Smooth muscle cell (in vitro differentiated cells): Measurements from ENCODE around the gene SLC6A2. TPM values are rescaled to one million over a fixed set of nuclear protein-coding genes. Genes with fewer than 3 reads are reported as not detected.

Source experiments
- DNase-seq: peaks from one replicate; lab custom pipeline; 2025; ENCODE audit not compliant: unreplicated experiment; lab: John Stamatoyannopoulos, UW
- H2AFZ ChIP-seq: fragments of 200-600 bp; sonication (generic); 2 replicates; pipeline ENCODE4 v1.6.0; 2016; ENCODE audit warnings: antibody characterized with exemption, low read depth, mild to moderate bottlenecking
- H3F3A ChIP-seq: fragments of 200-600 bp; sonication (generic); 2 replicates; pipeline ENCODE4 v1.6.0; 2017; ENCODE audit warnings: antibody characterized with exemption, low read depth
- H3K27ac ChIP-seq: fragments of 200-600 bp; sonication (generic); 2 replicates; pipeline ENCODE4 v1.5.1; 2016; ENCODE audit warnings: low read depth, mild to moderate bottlenecking
- H3K27me3 ChIP-seq: fragments of 200-600 bp; sonication (generic); 2 replicates; pipeline ENCODE4 v1.6.1; 2016; ENCODE audit warnings: low read depth, mild to moderate bottlenecking
- H3K36me3 ChIP-seq: fragments of 200-600 bp; sonication (generic); 2 replicates; pipeline ENCODE4 v1.5.1; 2016; ENCODE audit warnings: low read depth
- H3K4me1 ChIP-seq: fragments of 200-600 bp; sonication (generic); 2 replicates; pipeline ENCODE4 v1.5.1; 2016; ENCODE audit warnings: low read depth
- H3K4me2 ChIP-seq: fragments of 200-600 bp; sonication (generic); 2 replicates; pipeline ENCODE4 v1.6.0; 2016; ENCODE audit warnings: mild to moderate bottlenecking
- H3K4me3 ChIP-seq: fragments of 200-600 bp; sonication (generic); 2 replicates; pipeline ENCODE4 v1.5.1; 2016; ENCODE audit warnings: mild to moderate bottlenecking
- H3K79me2 ChIP-seq: fragments of 200-600 bp; sonication (generic); 2 replicates; pipeline ENCODE4 v1.6.0; 2016; ENCODE audit warnings: low read depth, mild to moderate bottlenecking
- H3K9ac ChIP-seq: fragments of 200-600 bp; sonication (generic); 2 replicates; pipeline ENCODE4 v1.6.0; 2016; ENCODE audit warnings: low read depth
- H3K9me3 ChIP-seq: fragments of 200-600 bp; sonication (generic); replicated peaks from 2 replicates; pipeline ENCODE4 v1.5.1; 2016; ENCODE audit warnings: low read depth
- H4K20me1 ChIP-seq: fragments of 200-600 bp; sonication (generic); 2 replicates; pipeline ENCODE4 v1.6.0; 2016; ENCODE audit warnings: low read depth
- CTCF ChIP-seq: fragments of 200-600 bp; sonication (generic); IDR thresholded peaks from 2 replicates; pipeline ENCODE4 v1.5.1; 2017; ENCODE audit warnings: borderline replicate concordance, mild to moderate bottlenecking, antibody characterized with exemption; ENCODE audit not compliant: insufficient read depth, poor library complexity, severe bottlenecking
- WGBS: methylation state at CpG from one replicate; pipeline ENCODE4 v1.1.7; 2016; ENCODE audit warnings: low lambda C conversion rate; 5-methylcytosine and 5-hydroxymethylcytosine counted together
- polyA plus RNA-seq: library from polyadenylated mRNA; unstranded; fragments of >200 nt; fragmentation: Nextera tagmentation; extraction: Ambion mirVana; gene quantifications from 2 replicates; pipeline ENCODE4 v1.2.1, GENCODE V29; 2016
- total RNA-seq: library from RNA; depleted of rRNA; stranded (reverse); fragments of >200 nt; gene quantifications from 2 replicates; pipeline ENCODE4 v1.2.3, GENCODE V29; 2014

SLC6A2 gene
- total and polyA plus RNA-seq, 2 experiments from 2014 or later = 0.22 to 0.33 TPM

GRCh38 chr16:55697867-55698266 is 42.1 kb downstream of the SLC6A2 start:
- Histone ChIP-seq H3K4me2 (no peak overlapping the region), H3K4me3 (no peak overlapping the region), H3K27ac (no peak overlapping the region), H3F3A (no peaks in the 10 kb centered on the region), H3K79me2 (no peaks in the 10 kb centered on the region), H2AFZ (no peak overlapping the region), H3K9ac (no peak overlapping the region), H3K27me3 (no peaks in the 10 kb centered on the region), H3K36me3 (no peaks in the 10 kb centered on the region), H3K4me1 (no peaks in the 10 kb centered on the region), H3K9me3 (no peaks in the 10 kb centered on the region), H4K20me1 (no peaks in the 10 kb centered on the region)
- no peak for DNase-seq
- TF ChIP-seq CTCF = no peak
- 69% methylated on average over 7 of the region's 7 CpGs for WGBS

- Histone ChIP-seq H3K79me2 (no peaks in the 10 kb centered on the region), H3K4me2 (no peak overlapping the region), H3K27me3 (no peaks in the 10 kb centered on the region), H3K36me3 (no peaks in the 10 kb centered on the region), H4K20me1 (no peaks in the 10 kb centered on the region), H3K27ac (no peak overlapping the region), H3K4me1 (no peaks in the 10 kb centered on the region), H3F3A (no peaks in the 10 kb centered on the region), H3K4me3 (no peak overlapping the region), H3K9me3 (no peaks in the 10 kb centered on the region), H2AFZ (no peak overlapping the region), H3K9ac (no peak overlapping the region)
- no peak for DNase-seq
- WGBS = 88% methylated on average over 6 of the region's 6 CpGs
- no peak for TF ChIP-seq CTCF
Observed at GRCh38 chr16:55698331-55698730, 42.5 kb downstream of the SLC6A2 start.

- no peaks in the 10 kb centered on the region for H3K4me1 ChIP-seq
- no peak for TF ChIP-seq CTCF
- no peak overlapping the region for H2AFZ ChIP-seq
- no peaks in the 10 kb centered on the region for H4K20me1 ChIP-seq
- H3K27ac ChIP-seq = no peak overlapping the region
- no peaks in the 10 kb centered on the region for H3K79me2 ChIP-seq
- H3K27me3 ChIP-seq = no peaks in the 10 kb centered on the region
- no peak overlapping the region for H3K4me3 ChIP-seq
- H3K9me3 ChIP-seq = no peaks in the 10 kb centered on the region
- H3K36me3 ChIP-seq = no peaks in the 10 kb centered on the region
- H3K9ac ChIP-seq = no peak overlapping the region
- H3F3A ChIP-seq = no peaks in the 10 kb centered on the region
- H3K4me2 ChIP-seq = no peak overlapping the region
- DNase-seq = no peak
Observed at GRCh38 chr16:55698946-55699345, 43.2 kb downstream of the SLC6A2 start.

- Histone ChIP-seq H2AFZ (no peak overlapping the region), H3K27ac (no peak overlapping the region), H3K9me3 (no peaks in the 10 kb centered on the region), H3K27me3 (peaks cover 5% of the 10 kb centered on the region), H3K9ac (no peak overlapping the region), H3K4me3 (no peak overlapping the region), H3K4me1 (no peaks in the 10 kb centered on the region), H3F3A (no peaks in the 10 kb centered on the region), H3K36me3 (no peaks in the 10 kb centered on the region), H4K20me1 (no peaks in the 10 kb centered on the region), H3K79me2 (no peaks in the 10 kb centered on the region), H3K4me2 (no peak overlapping the region)
- no peak for DNase-seq
- 85% methylated on average over 3 of the region's 3 CpGs for WGBS
- TF ChIP-seq CTCF = no peak
Observed at GRCh38 chr16:55699616-55700015, 43.8 kb downstream of the SLC6A2 start.
